GM21576 (cell line): ENCODE measurements around the gene PSMC2.

Experiments used
- ATAC-seq: cut with Tn5 transposase; IDR thresholded peaks from one replicate; pipeline ENCODE4 v1.9.1; 2021; ENCODE audit warnings: mild to moderate bottlenecking, moderate library complexity; ENCODE audit not compliant: unreplicated experiment

PSMC2 gene

GRCh38 chr7:103347507-103348267 is at the start of gene PSMC2:
Gene PSMC2 (plus strand): TSS chr7:103347643. CDS start chr7:103347712, 69 bp downstream.
- ATAC-seq: peak; percentile 62

DNA sequence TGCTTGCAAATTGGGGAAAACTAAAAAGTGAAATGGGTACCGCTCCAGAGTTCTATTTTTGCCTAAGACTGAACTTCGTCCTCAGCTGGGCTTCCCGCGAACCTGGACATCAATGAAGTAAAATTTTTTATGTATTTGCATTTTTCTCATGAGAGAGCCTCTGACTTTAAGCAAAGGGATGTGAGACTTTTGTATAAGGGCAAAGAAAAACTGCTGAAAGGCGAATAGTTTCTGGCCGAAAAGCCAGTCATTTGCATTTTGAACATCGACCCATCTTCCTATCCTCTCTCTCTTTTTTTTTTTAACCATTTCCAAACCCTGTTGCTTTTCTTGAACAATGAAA is 49.6 kb upstream of the PSMC2 start:
- peak; percentile 3 for ATAC-seq

DNA sequence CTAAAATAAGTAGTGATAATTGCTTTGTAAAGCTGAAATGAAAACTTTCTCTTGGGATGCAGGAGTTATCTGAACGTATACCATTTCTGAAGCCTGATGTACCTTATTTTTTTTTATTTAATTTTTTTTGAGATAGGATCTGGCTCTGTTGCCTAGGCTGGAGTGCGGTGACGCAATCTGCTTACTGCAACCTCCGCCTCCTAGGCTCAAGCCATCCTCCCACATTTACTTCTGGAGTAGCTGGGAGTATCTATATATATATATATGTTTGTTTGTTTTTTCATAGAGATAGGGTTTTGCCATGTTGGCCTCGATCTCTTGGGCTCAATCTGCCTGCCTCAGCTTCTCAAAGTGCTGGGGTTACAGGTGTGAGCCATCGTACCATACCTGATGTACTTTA is 47.8 kb upstream of the PSMC2 start:
- ATAC-seq: no peak

DNA sequence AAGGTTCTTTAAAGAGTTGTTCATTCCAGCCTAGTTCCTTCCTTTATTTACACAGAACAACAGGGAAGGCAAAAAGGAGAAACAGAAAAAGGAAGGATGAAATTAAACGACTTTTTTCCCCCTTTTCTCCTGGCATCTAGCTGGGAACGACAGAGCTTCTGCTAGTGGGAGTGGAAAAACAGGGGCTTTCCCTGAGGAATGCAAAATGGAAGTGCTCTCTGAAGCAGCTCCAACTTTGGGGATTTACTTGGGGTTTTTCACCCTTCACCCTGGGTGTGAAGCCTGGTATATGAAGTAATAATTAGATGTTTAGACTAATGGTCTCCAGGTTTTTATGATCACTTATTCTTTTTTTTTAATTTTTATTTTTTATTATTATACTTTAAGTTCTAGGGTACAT is 46.0 kb upstream of the PSMC2 start:
- no peak for ATAC-seq

DNA sequence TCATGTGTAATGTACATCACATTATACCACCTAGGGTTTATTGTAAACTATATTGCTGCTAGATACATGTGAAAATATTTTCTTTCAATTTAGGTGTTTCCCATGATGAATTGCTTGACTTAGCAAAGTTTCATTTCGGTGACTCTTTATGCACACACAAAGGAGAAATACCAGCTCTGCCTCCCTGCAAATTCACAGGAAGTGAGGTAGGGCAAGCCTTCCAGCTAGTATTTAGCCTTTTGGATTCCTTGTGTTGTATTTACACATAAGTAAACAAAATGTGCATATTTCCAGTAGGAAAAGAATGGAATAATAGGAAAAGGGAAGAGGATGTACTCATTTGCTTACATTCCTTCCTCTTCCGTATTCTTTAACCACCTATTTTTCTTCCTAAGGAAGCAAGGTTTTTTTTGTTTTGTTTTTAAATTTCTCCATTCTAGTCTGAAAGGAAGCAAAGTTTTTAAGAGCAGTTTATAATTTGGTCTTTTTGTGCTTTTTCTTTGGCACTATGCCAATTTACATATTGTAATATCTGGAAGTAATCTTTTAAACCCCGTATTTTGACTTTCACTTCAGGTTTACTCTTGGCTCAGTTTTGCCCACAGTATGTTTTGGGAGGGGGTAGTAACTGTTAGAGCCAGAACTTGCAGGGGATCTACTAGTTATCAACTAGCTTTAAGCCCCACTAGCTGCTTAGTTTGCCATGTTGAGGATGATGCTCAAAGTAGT is 39.8 kb upstream of the PSMC2 start:
- ATAC-seq: no peak

GRCh38 chr7:103314852-103315251 is 32.6 kb upstream of the PSMC2 start:
- ATAC-seq: no peak

- no peak for ATAC-seq
Observed at GRCh38 chr7:103316380-103316941, 31.0 kb upstream of the PSMC2 start.

DNA sequence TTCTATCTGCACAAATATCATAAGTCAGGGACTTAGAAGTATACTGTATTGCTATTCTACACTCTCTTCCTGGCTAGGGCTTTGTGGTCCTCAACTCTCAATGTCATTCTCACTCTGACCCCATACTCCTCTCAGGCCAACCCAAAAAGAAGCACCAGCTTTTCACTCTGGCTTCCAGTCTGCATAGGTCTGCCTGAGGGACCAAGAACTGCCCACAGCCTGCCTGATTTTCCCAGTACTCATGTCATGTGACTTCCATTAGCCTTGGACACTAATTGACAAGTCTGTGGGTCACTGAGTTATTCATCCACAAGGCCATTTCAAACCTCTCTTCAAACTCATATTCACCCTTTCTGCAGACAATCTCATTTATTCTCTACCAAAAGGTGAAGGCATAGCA is 30.4 kb upstream of the PSMC2 start:
- ATAC-seq: no peak

DNA sequence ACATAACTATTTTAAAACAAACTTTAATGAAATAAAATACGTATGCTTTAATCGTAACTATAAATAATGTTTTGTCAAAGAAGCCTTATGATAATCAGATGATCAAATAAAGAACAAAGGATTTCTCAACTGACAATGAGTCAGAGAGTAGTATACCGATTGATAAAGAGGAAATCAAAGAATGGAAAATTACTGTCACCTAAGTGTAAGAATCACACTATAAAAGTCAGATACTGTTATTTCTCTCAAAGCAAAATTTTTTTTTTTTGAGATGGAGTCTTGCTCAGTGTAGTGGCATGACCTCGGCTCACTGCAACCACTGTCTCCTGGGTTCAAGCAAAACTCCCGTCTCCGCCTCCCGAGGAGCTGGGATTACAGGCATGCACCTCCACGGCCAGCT is 21.7 kb upstream of the PSMC2 start:
- ATAC-seq: no peak

GRCh38 chr7:103336761-103337160 is 10.7 kb upstream of the PSMC2 start:
- no peak for ATAC-seq

- no peak for ATAC-seq
Observed at GRCh38 chr7:103338864-103339263, 8.6 kb upstream of the PSMC2 start.

- no peak for ATAC-seq
Observed at GRCh38 chr7:103341466-103341865, 6.0 kb upstream of the PSMC2 start.

GRCh38 chr7:103343332-103343731 is 4.1 kb upstream of the PSMC2 start:
- no peak for ATAC-seq

DNA sequence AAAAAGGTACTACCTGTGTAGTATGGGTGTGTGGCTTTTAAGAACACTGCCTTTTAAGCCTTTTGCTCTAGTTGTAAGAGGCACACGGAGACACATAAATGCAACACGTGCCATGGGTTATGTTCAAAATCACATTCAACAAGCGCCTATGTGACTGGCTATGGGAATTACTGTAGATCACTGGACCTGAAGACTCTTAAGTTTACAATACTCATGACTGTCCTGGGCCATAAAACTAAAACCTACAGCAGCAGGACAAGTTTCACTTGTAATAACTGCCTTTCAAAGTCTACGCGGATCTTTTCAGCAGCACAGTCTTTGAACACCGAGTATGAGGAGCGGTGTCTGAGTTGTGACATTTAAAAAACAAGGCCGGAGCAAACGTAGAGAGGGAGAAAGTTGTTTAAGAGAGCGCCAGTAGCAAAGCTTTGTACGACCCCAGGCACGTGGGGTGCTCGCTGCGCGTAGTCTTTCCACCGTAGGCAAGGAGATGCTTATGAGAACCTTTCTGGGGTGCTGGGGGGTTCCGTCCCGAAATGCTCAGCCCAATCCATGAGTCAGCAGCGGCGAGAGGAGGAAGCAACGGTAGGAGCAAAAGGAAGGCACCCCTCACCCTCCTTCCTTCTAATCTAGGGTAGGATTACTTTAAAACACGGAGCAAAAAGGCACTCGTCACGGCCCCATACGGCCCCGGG is 3.5 kb upstream of the PSMC2 start:
- peak; percentile 3 for ATAC-seq

DNA sequence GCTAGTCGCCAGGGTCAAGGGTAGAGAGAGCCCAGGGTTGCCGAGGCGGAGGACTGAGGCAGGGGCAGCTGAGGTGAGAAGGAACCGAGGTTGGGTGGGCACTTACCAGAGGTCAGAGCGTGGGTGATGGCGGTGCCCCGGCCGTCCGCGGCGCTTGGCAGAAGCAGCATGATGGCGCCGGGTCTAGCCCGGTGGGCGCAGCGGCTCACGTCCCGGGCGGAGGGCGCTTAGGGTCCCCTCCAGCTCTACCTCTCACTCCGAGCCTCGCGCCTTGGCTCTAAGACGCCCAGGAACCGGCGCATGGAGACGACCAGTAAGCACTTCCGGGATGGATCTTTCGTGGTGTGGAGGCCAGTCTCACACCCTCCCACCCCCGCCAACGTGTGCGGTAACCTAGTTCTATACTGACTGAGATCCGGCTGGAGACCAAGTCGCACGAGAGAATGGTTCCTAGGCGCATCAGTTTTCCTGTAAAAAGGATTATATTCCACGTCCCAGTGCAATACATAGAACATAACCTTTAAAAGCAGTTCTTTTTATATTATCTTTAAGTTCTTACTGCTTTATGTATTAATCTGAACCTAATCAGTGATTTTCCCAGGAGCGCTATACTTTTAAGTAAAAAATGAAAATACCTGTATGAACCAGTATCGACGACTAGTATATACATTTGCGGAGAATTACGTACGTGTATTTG is 2.8 kb upstream of the PSMC2 start, which contains the start of gene DNAJC2:
TSS of gene DNAJC2 (minus strand) at position 315 of the 697 bp plus-strand sequence. CDS start at position 170, 145 bp downstream.
- peak; percentile 72 for ATAC-seq

GRCh38 chr7:103346396-103346795 is 1.0 kb upstream of the PSMC2 start:
- ATAC-seq: no peak

DNA sequence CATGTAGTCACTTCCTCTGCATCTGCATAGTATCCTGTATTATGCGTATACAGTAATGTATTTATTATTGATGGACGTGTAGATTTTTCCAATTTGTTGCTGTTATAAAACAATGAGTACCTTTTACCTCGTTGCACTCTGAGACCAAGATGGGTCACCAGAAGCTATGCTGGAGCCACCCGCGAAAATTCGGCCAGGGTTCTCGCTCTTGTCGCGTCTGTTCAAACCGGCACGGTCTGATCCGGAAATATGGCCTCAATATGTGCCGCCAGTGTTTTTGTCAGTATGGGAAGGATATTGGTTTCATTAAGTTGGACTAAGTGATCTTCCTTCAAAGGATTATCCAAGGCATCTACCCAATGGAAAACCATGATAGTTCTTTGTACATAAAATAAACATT is 1.0 kb downstream of the PSMC2 start:
- ATAC-seq: no peak

DNA sequence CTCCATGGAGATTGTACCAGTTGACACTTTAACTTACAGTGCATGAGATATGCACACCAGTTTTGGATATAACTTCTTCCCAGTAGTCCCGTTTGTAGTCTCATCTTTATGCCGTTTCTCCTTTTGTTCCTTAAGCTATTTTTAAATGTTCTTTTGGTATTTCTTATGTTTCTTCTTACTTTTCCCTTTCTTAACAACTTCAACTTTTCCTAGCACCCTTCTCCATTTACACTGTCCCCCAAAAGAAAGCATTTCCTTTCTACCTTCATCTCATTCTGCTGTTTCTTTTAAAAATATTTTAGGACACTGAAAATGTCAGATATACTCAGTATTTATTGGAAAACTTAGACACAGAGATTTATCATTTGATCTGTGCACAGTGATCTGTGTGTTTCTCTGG is 1.5 kb downstream of the PSMC2 start:
- ATAC-seq: no peak

DNA sequence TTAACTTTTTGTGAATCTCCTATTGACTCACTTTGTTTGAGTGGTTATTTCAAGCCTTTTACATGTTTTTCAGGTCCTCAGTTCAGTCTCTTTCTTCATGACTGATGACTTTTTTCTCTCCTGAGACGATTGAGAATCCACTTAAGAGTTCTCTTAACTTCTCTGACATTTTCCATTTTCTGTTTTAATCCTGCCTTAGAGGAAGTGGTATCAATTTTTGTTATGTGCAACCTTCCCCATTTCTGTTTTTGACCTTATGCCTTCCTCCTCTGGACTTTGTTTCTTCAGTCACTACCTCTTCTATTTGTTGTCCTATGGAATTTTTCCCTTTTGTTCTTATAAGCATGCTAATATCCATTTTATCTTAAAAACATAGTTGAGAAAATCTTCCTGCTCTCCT is 2.4 kb downstream of the PSMC2 start:
- ATAC-seq: no peak

DNA sequence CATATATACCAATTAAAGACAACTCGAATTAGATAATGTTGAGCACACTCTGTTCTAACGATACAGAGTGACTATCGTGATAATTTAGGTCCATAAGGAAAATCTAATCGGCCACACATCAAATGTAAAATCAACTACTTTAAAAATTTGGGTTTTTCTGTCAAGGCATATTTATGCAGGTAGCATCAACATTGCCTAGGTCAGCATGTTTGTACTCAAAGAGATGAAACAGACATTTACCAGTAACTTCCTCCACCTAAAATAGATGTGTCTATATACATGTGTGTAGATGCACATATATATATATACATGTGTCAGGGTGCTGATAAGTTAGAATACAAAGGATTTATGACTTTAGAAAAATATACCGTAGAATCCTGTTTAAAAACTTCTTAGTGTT is 22.0 kb downstream of the PSMC2 start:
- no peak for ATAC-seq
